GM19455 (cell line): ENCODE measurements around the gene TMEM132C.

ENCODE experiments used
- ATAC-seq: cut with Tn5 transposase; IDR thresholded peaks from one replicate; pipeline ENCODE4 v1.9.1; 2021; ENCODE audit not compliant: unreplicated experiment

Gene TMEM132C

GRCh38 chr12:128652136-128652751, 385.3 kb downstream of the TMEM132C start:
- ATAC-seq: no peak

DNA sequence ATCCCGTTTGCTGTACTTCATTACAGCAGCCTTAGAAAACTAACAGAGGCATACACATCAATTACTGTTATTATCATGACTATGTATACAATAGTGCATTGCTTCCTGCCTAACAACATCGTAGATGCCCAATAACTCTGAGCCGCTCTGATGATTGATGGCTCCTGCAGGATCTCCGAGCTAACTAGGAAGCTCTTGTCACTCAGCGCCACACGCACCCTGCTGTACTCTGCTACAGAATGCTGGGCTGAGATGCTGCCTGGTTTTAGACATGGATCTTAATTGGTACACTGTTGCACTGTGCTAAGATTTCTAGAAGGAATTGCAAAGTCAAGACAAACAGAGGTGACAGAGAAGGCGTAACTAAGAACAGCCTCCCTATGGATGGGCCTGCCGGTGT, 387.5 kb downstream of the TMEM132C start:
- ATAC-seq: no peak

- no peak for ATAC-seq
Measured at GRCh38 chr12:128657378-128657777, 390.4 kb downstream of the TMEM132C start.

DNA sequence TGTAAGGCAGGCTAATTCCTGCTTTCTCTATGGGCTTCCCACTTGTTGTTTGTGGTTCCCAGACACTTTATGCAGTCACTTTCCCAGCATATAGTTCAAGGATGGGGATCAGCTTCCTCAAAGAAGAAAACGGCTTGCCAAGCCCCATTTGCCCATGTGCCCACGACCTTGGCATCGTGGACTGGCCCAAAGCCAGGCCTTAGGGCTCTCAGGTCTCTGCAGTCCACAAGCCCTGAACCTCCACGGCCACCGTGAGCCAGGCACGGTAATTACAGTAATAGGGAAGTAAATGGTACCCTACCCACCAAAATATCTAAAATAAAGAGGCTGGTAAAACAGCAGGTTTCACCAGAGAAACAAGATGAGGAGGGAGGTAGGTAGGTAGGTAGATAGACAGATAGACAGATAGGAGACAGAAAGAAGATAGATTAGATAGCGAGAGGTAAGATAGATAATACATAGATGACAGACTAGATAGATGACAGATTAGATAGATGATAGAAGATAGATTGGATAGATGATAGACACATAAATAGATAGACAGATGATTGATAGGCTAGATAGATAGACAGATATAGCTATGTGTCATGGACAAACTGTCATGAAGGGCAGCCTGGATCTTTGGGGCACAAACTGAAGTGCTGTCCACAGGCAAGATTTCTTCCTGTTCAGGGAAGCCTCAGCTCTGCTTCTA, 393.7 kb downstream of the TMEM132C start:
- ATAC-seq: no peak

DNA sequence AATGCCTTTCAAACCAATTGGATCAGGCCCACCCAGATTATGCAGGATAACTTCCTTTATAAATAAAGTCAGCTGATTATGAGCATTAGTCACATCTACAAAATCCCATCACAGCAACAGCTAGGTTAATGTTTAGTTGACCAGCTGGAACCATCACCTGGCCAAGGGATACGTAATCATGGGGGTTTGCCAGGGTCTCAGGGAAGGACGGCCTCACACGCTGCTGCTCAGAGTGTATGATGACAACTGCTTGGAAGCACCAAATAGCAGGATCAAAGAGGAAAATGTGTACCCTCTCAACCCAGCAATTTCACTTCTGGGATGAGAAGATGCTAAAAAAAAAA, 394.2 kb downstream of the TMEM132C start:
- ATAC-seq: no peak

DNA sequence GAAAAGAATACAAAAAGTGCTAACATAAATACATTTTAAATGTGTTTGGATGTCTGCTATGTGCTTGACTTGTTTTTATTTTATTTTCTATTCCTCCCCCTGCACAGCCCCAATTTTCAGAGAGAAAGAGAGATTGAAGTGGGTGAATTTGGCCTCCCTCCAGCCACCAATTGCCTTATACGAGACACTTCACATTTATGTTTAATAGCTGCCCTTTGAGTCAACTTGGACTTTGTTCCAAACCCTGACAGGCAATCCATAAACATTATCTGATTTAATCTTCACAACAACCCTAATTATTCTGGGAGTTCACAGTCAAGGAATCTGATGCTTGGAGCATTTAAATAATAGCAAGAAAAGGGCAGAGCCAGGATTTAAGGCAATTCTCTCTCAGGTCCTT, 395.1 kb downstream of the TMEM132C start:
- ATAC-seq: no peak

GRCh38 chr12:128664501-128664900, 397.5 kb downstream of the TMEM132C start:
- ATAC-seq: no peak

DNA sequence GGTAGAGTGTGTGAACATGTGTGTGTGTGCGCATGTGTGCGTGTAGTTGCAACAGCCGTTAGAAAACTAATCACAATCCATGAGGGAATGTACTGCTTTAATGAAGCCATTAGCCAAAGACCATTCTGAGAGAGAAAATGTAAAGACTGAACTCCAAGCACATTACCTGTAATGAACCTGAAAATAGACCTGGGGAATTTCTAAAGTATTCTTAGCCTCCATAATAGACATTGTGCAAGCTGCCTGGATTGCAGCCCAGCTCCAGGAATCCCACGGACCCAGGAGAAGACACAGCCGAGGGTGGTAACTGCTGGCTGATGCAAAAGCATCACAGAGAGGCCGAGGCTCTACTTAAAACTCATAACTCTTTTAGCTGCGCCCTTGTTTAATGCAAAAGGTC, 400.2 kb downstream of the TMEM132C start:
- ATAC-seq: no peak

GRCh38 chr12:128671528-128672042, 404.6 kb downstream of the TMEM132C start:
- no peak for ATAC-seq

GRCh38 chr12:128672428-128672827, 405.5 kb downstream of the TMEM132C start:
- ATAC-seq: no peak

DNA sequence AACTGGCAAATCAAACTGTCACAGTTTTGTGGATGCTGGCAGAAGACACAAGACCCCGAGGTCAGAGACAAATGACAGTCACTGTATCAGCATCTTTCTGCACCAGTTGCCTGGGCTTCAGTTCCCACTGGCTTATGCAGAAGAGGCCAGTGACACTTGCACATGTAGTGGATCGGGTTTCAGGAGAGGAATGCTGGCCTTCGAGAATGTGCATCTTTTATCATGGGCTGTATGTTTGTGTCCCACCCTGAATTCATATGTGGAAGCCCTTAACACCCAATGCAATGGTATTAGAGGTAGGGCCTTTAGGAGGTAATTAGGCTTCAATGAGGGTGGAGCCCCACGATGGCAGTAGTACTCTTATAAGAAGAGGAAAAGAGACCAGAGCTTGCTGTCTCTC, 405.9 kb downstream of the TMEM132C start:
- no peak for ATAC-seq

GRCh38 chr12:128675576-128675975, 408.6 kb downstream of the TMEM132C start:
- no peak for ATAC-seq

GRCh38 chr12:128680555-128680954, 413.6 kb downstream of the TMEM132C start:
- no peak for ATAC-seq

DNA sequence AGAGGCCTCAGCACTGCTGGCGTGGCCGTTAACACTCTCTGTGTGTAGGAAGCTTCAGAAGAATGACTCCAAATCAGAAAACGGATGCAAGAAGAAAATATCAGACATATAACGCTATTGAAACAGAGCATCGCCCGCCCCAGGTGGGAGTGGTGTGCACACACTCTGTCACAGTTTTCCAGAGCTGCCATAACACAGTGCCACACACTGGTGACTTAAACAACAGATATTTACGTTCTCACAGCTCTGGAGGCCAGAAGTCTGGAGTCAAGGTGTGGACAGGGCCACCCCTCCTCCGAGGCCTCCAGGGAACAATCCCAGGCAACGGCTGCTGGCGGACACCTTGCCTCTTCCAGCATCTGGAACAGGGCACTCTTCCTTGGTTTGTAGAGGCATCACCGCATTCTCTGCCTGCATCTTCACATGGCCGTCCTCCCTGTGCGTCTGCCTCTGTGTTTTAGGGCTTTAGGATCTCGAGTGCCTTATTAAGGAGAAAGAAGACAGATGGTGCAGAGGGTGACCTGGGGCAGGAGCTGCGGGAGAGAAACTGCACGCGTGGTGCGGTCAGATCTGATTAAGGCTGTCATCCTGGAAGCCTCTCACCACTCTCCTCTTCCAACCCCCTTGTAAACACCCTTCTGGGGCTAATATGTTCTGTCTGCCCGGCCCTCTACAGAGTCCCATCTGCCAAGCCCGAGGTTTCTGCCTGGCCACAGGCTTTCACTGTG, 415.7 kb downstream of the TMEM132C start:
- ATAC-seq: no peak

DNA sequence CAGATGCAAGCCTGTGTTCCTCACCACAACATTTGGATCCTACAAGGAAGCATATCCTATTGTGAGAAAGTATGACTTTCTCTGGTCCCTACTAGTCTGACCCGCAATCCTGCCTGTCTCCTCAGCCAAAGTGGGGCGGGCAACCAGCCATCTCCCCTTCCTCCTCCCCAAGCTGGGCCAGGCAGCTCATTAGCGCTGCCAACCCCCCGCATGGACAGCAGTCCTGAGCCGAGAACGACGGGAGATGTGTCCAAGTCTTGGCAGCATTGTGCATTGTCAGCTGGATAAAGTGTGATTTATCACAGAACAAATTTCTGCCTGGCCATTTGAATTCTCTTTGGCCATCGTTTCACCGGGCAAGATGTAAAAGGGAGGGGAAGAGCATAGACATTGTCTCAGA, 417.4 kb downstream of the TMEM132C start:
- no peak for ATAC-seq

- no peak for ATAC-seq
Measured at GRCh38 chr12:128685903-128686475, 419.0 kb downstream of the TMEM132C start.

DNA sequence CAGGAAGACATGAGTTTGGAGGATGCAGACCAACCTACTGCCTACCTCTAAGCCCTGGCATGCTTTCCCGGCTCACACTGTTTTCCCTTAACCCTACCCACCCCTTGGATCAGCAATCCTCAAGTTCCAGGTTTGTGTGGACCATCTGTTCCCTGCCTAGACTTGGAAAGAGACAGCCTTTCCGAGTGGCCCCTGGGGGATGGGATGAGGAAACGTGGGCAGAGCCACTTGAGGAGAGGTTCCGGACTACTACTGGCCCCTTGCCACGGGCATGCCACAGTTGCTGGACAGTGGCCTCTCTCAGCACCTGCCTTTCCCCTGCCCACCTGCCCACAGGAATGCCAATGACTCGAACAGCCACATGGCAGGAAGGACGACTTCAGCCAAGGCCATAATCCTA, 420.9 kb downstream of the TMEM132C start:
- ATAC-seq: no peak

DNA sequence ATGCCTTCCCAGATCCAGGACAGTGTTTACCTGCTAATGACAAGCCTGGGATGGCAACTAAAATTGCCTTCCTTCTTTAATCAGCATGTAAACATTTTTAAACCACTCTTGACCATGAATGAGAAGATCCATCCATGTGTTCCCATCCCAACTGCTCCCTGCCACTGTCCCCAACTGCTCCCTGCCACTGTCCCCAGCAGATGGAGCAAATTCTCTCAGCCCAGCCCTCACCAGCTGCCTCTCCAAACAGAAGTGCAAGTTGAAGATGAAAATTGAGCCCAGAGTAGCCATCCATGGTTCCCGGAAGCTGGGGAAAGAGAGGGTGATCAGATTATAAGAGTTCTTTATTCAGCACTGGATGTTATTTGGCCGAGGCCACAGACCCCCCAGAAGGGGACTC, 423.7 kb downstream of the TMEM132C start:
- no peak for ATAC-seq

- no peak for ATAC-seq
Measured at GRCh38 chr12:128693115-128693514, 426.1 kb downstream of the TMEM132C start.

DNA sequence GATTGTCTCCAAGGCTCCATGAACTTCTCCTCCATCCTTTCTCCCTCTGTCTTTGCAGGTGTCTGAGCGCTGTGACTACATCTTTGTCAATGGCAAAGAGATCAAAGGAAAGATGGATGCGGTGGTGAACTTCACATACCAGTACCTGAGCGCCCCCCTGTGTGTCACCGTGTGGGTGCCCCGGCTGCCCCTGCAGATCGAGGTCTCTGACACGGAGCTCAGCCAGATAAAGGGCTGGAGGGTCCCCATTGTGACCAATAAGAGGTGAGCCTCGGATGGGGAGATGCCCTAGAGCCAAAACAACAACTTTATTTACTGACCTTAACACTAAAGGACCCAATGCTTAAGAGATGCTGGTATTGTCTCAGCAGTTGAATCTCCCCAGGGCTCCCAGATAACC, 426.8 kb downstream of the TMEM132C start:
- ATAC-seq: no peak

GRCh38 chr12:128694445-128694844, 427.5 kb downstream of the TMEM132C start:
- no peak for ATAC-seq

GRCh38 chr12:128695697-128696096, 428.7 kb downstream of the TMEM132C start:
- ATAC-seq: no peak
